Measurements from ENCODE around the gene LIPC.

Gene LIPC

GRCh38 chr15:58554758-58555157 is 123.0 kb downstream of the LIPC start:
- no peak for DNase-seq (ENCODE audit: low read depth)

- no peak for DNase-seq (ENCODE audit: low read depth)
Measured at GRCh38 chr15:58555162-58556027, 123.6 kb downstream of the LIPC start.

DNA sequence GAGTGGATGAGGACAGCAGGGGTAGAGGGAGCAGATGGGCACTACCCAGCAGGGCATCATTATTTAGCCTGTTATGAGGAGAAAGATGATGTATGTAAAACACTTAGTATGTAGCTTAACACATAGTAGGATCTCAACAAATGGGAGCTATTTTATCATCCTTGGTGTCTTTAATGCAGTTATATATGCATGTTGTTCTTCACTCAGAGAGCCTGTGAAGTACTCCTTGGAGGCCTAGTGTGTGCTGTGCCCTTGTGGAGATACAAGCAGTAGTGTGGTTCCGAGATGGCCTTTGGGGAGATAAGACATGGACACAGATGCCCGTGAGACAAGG is 124.2 kb downstream of the LIPC start:
- no peak for DNase-seq (ENCODE audit: low read depth)

GRCh38 chr15:58556541-58556940 is 124.8 kb downstream of the LIPC start:
- DNase-seq (ENCODE audit: low read depth) = no peak

DNA sequence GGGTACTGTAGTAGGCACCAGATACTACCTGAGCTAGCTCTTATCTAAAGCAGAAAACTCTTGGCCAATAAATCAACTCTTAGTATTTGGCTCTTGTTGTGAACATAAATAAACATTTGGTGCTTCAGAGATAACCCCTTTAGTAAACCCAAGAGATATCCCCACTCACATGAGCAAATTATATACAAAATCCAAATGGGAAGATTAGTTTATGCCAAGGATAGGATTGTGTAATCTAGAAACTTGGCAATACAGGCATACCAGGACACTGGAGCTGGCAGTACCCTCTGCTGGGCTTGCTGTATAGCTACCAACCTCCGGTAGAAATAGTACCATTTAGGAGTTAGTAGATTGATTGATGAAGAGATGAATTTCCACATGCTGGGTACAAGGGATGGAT is 127.0 kb downstream of the LIPC start:
- DNase-seq (ENCODE audit: low read depth) = no peak

DNA sequence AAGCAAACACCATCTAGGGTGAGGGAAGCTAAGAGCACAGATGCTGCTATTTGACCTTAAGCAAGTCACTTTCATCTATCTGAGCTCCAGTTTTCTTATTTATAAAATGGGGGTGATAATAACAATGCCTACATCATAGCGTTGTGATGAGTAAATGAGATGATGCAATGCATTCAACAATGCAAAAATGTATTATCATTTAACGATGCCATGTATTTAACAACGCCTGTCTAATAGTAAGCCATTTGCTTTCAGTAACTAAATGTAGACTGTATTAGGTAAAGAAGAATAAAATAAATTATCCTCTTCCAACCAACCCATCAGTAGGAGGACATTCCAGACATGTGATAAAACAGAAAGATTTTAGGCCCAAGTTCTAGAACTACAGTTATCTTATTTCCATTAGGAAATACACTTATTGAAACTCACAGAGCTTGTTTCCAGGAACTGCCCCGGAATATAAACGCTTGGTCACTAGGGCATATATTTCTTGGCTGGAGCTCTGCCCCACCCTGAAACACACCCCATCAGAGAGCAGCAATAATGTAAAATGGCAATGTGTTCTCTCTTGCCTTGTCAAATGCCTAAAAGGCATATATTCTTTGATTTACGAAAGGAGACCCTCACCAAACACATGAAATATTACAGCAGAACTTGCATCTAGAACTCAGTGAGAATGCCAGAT is 128.3 kb downstream of the LIPC start:
- no peak for DNase-seq (ENCODE audit: low read depth)

GRCh38 chr15:58561321-58561720 is 129.5 kb downstream of the LIPC start:
- no peak for DNase-seq (ENCODE audit: low read depth)

GRCh38 chr15:58562135-58562534 is 130.3 kb downstream of the LIPC start:
- no peak for DNase-seq (ENCODE audit: low read depth)

GRCh38 chr15:58564981-58565380 is 133.2 kb downstream of the LIPC start:
- DNase-seq (ENCODE audit: low read depth) = no peak

DNA sequence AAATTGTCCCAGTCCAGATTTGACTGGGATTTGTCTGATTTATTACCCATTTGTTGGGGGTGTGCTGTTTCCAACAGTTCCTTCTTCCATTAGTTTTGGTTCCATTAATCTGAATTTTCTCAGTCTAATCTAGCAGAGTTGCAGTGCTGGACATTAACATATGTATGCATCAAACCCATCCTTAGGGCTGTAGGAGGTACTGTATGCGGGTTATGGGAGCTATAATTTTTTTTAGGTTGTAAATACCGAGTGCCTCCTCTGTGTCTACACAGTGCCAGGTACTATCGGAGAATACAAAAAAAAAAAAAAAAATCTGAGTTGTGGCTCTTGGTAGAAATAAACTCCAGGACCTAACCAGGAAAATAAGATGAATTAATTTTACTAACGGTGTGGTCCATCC is 133.8 kb downstream of the LIPC start:
- no peak for DNase-seq (ENCODE audit: low read depth)

- DNase-seq (ENCODE audit: low read depth) = no peak
Measured at GRCh38 chr15:58566029-58566428, 134.2 kb downstream of the LIPC start.

DNA sequence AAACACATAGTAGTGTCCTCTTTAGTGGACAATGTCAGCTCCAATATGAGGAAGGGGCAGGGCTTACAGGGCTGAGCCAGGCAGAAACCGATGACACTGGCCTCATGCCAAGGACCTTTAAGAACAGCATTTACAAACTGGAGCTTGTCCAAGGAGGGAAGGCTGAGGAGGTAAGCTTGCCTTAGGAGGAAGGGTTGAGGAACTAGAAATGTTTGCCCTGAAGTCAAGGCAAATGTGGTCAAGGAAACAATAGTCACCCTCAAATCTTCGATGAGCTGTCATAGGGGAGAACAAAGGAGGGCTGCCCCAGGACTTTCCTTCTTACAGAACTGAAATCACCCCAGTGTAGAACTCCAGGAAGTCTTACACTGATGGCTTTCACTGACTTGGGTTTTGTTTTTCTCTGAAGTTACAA is 136.4 kb downstream of the LIPC start:
- DNase-seq (ENCODE audit: low read depth) = no peak

DNA sequence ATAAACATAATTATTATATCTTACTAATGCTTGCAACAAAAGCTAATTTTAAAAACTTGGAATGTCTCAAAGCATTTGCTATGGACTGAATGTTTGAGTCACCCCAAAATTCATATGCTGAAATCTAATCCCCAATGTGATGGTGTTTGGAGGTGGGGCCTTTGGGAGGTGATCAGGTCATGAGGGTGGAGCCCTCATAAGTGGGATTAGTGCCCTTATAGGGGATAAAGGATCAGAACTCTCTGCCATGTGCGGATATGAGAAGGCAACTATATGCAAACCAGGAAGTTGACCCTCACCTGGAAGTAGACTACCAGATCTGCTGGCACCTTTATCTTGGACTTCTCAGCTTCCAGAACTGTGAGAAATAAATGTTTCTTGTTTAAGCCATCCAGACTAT is 137.7 kb downstream of the LIPC start:
- no peak for DNase-seq (ENCODE audit: low read depth)

DNA sequence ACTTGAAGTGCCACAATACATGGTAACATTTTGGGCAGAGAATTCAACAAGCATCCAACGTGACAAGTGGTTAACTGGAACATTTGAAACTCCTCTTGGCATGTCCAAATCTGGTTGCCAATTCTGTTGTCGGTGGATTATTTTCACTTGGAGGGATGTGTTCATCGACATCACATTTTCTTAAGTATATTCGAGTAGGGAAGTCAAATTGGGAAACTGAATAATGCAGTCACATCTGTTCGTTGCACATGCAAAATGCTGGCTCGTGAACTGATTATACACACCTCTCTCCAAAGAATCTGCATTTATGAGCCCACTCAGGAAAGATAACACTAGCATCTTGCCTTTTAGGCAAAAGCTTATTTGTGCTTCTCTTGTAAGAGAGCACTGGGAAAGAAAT is 139.7 kb downstream of the LIPC start:
- DNase-seq (ENCODE audit: low read depth) = no peak

DNA sequence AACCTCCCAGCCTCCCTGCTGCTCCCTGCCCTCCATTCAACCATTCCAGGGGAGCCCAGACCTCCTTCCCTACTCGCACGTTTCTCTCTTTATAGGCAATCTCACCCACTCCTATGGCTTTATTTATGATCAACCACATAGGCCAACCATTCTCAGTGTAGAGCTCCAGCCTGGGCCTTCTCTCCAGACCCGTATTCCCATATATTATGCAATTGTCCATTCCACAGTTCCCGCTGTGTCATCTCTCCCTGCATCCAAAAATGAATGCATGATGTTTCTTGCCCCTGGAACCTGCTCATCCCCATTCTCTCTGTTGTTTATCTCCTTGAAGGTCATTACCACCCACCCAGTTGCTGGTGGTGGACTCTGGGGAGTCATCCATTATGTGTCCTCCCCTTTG is 140.7 kb downstream of the LIPC start:
- DNase-seq (ENCODE audit: low read depth) = no peak

- DNase-seq (ENCODE audit: low read depth) = no peak
Measured at GRCh38 chr15:58573270-58573669, 141.5 kb downstream of the LIPC start.

- DNase-seq (ENCODE audit: low read depth) = no peak
Measured at GRCh38 chr15:58574631-58575030, 142.8 kb downstream of the LIPC start.

GRCh38 chr15:58575045-58575786 is 143.4 kb downstream of the LIPC start:
- no peak for DNase-seq (ENCODE audit: low read depth)

DNA sequence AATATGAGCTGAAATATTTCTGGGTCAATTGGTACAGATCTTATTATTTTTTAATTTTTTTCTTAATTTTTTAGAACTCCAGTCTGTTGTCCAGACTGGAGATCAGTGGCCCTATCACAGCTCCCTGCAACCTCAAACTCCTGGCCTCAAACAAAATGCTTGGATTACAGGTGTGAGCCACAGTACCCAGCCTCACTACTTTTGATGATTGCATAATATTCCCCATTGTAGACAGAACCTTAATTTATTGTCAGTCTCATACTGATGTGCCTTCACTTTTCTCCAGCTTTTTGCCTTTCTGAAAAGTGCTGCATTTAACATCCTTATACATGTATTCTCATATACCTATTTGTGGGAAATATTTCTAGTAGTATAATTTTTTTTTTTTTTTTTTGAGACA is 144.9 kb downstream of the LIPC start:
- no peak for DNase-seq (ENCODE audit: low read depth)

- no peak for DNase-seq (ENCODE audit: low read depth)
Measured at GRCh38 chr15:58582160-58582559, 150.4 kb downstream of the LIPC start.

- DNase-seq (ENCODE audit: low read depth) = no peak
Measured at GRCh38 chr15:58583171-58583908, 151.5 kb downstream of the LIPC start.

GRCh38 chr15:58584789-58585461 is 153.1 kb downstream of the LIPC start:
- no peak for DNase-seq (ENCODE audit: low read depth)

All from activated T-cell treated with anti-CD3 and anti-CD28 coated beads for 1 hour (primary cell).